ENCODE results near the gene POP4. TPM values are rescaled to one million over a fixed set of nuclear protein-coding genes. Genes with fewer than 3 reads are reported as not detected.
"Not testable (repeated sequence)": the region's sequence is repeated elsewhere in the genome, so short reads cannot be mapped to it uniquely, and the experiment has no call there.

The POP4 gene
- total RNA-seq, 1 donor from 2014 or later = 37.9 TPM

DNA sequence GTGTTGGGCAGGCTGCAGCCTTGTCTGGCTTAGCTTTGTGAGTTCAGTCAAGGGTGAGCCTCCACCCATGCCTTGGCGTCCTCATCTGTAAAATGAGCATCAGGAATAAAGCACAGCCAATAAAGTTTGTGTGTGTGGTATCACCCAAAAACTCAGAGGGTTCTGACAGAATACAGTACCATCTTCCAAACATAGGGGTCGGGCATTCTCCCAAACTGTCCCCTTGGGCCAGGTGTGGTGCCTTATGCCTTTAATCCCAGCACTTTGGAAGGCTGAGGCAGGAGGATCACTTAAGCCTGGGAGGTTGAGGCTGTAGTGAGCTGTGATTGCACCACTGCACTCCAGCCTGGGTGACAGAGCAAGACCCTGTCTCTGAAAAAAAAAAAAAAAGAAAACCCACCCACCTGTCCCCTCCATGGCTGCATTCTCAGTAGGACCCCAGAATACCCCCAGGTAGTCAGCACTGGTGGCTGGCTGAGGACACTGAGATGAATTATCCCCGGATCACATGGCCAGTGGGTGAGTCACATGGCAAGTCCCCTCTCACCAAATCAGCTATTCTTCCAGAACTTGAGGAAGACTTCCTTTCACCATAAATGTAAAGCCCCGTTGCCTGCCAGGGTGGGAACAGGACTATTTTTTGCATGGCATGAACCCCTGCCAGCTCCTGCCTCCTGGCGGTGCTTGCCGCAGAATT, 18.6 kb downstream of the POP4 start:
- no peaks in the 10 kb centered on the region for H3K36me3 Mint-ChIP-seq (ENCODE audit: unreplicated experiment)
- DNase-seq = no peak

GRCh38 chr19:29625186-29625651, 19.1 kb downstream of the POP4 start:
- Mint-ChIP-seq H3K4me1 (ENCODE audit: low read depth, unreplicated experiment) (no peaks in the 10 kb centered on the region), H3K27me3 (ENCODE audit: unreplicated experiment) (peaks cover 2% of the 10 kb centered on the region), H3K27ac (ENCODE audit: unreplicated experiment) (no peak overlapping the region), H3K4me3 (ENCODE audit: unreplicated experiment) (no peak overlapping the region), H3K9me3 (ENCODE audit: unreplicated experiment) (no peaks in the 10 kb centered on the region), H3K36me3 (ENCODE audit: unreplicated experiment) (no peaks in the 10 kb centered on the region)
- no peak for TF ChIP-seq CTCF (IDR thresholded peaks at IDR 0.05; ENCODE audit: partially characterized antibody, unreplicated experiment)
- DNase-seq = no peak

More for the DNA sequence above, 18.6 kb downstream of the POP4 start:
- H3K27me3 Mint-ChIP-seq (ENCODE audit: unreplicated experiment) = peaks cover 2% of the 10 kb centered on the region
- no peaks in the 10 kb centered on the region for H3K9me3 Mint-ChIP-seq (ENCODE audit: unreplicated experiment)
- no peak overlapping the region for H3K4me3 Mint-ChIP-seq (ENCODE audit: unreplicated experiment)
- H3K27ac Mint-ChIP-seq (ENCODE audit: unreplicated experiment) = no peak overlapping the region
- H3K4me1 Mint-ChIP-seq (ENCODE audit: low read depth, unreplicated experiment) = no peaks in the 10 kb centered on the region
- no peak for TF ChIP-seq CTCF (IDR thresholded peaks at IDR 0.05; ENCODE audit: partially characterized antibody, unreplicated experiment)

DNA sequence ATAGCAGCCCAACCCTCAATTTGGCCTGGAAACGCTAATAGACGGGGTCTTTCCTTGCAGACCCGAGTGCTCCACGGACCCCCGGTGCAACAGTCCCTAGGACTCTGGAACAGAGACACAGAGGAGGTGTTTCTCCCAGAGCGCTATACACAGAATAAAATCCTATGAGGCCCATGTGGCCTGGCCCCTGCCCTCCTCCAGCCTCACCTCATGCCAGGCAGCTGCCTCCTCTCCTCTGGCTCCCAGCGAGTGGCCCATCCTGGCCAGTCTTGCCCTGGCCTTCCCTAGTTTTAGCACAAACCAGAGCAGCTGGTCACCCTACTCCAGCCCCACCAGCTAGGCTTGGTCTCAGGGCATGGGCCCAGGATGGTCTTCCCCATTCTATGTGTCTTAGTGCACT, 20.3 kb downstream of the POP4 start:
- no peaks in the 10 kb centered on the region for H3K9me3 Mint-ChIP-seq (ENCODE audit: unreplicated experiment)
- no peak for DNase-seq
- TF ChIP-seq CTCF (IDR thresholded peaks at IDR 0.05; ENCODE audit: partially characterized antibody, unreplicated experiment) = no peak
- H3K4me1 Mint-ChIP-seq (ENCODE audit: low read depth, unreplicated experiment) = no peaks in the 10 kb centered on the region
- no peak overlapping the region for H3K4me3 Mint-ChIP-seq (ENCODE audit: unreplicated experiment)
- H3K27me3 Mint-ChIP-seq (ENCODE audit: unreplicated experiment) = peaks cover 4% of the 10 kb centered on the region
- no peaks in the 10 kb centered on the region for H3K36me3 Mint-ChIP-seq (ENCODE audit: unreplicated experiment)
- no peak overlapping the region for H3K27ac Mint-ChIP-seq (ENCODE audit: unreplicated experiment)

DNA sequence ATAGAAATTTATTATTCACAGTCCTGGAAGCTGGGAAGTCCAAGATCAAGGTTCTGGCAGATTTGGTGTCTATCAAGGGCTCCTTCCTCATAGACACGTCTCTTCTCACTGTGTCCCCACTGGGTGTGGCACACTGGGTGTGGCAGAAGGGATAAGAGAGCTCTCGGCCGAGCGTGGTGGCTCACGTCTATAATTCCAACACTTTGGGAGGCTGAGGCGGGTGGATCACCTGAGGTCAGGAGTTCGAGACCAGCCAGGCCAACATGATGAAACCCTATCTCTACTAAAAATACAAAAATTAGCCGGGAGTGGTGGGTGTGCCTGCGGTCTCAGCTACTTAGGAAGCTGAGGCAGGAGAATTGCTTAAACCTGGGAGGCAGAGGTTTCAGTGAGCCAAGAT, 20.7 kb downstream of the POP4 start:
- not testable (repeated sequence) for H3K4me3 Mint-ChIP-seq (ENCODE audit: unreplicated experiment); H3K27me3 Mint-ChIP-seq (ENCODE audit: unreplicated experiment); H3K4me1 Mint-ChIP-seq (ENCODE audit: low read depth, unreplicated experiment); H3K9me3 Mint-ChIP-seq (ENCODE audit: unreplicated experiment); H3K27ac Mint-ChIP-seq (ENCODE audit: unreplicated experiment); H3K36me3 Mint-ChIP-seq (ENCODE audit: unreplicated experiment); DNase-seq

GRCh38 chr19:29628661-29629385, 22.7 kb downstream of the POP4 start:
- no peak overlapping the region for H3K4me3 Mint-ChIP-seq (ENCODE audit: unreplicated experiment)
- DNase-seq = no peak
- no peaks in the 10 kb centered on the region for H3K36me3 Mint-ChIP-seq (ENCODE audit: unreplicated experiment)
- H3K27me3 Mint-ChIP-seq (ENCODE audit: unreplicated experiment) = peaks cover 2% of the 10 kb centered on the region
- H3K27ac Mint-ChIP-seq (ENCODE audit: unreplicated experiment) = no peak overlapping the region
- no peaks in the 10 kb centered on the region for H3K9me3 Mint-ChIP-seq (ENCODE audit: unreplicated experiment)
- no peak for TF ChIP-seq CTCF (IDR thresholded peaks at IDR 0.05; ENCODE audit: partially characterized antibody, unreplicated experiment)
- no peaks in the 10 kb centered on the region for H3K4me1 Mint-ChIP-seq (ENCODE audit: low read depth, unreplicated experiment)
